ENCODE results near the gene MRPL43. TPM values are rescaled to one million over a fixed set of nuclear protein-coding genes. Genes with fewer than 3 reads are reported as not detected.
A peak's percentile ranks its signal among the peaks of the same experiment; 100 is the strongest.

The MRPL43 gene
- total RNA-seq, 2 experiments from 2014 or later: 48.2 to 52.2 TPM

DNA sequence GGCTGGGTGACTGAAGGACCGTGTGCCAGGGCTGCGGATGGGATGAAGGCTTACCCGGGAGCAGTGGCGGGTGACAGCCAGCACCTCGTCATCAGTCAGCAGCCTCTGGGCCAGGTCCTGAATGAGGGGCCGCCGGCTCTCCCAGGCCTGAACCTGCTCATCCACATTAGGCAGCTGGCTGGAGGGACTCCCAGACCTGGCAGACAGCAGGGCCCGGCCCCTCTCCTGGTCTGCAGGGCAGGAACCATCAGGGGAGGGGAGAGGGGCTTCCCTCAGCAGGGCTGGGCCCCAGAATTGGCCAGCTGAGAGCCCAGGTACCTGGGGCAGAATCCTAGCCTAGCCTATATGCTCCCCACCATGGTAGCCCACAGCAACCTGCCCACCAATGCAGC is 28.3 kb upstream of the MRPL43 start:
- Mint-ChIP-seq H3K4me1 (peaks cover 35% of the 10 kb centered on the region), H3K27me3 (peaks cover 39% of the 10 kb centered on the region), H3K4me3 (no peak overlapping the region), H3K27ac (no peak overlapping the region), H3K36me3 (no peaks in the 10 kb centered on the region), H3K9me3 (ENCODE audit: low read depth) (no peaks in the 10 kb centered on the region)
- DNase-seq (no peak), ATAC-seq (no peak)
- CTCF ChIA-PET: interaction anchor here (0.8 to 7.6 kb wide), 8 partner anchors 15 to 127 kb away, joined by 3 to 174 read pairs (median 6); partner anchors contain the start of genes KAZALD1, LZTS2, PDZD7 and SFXN3

DNA sequence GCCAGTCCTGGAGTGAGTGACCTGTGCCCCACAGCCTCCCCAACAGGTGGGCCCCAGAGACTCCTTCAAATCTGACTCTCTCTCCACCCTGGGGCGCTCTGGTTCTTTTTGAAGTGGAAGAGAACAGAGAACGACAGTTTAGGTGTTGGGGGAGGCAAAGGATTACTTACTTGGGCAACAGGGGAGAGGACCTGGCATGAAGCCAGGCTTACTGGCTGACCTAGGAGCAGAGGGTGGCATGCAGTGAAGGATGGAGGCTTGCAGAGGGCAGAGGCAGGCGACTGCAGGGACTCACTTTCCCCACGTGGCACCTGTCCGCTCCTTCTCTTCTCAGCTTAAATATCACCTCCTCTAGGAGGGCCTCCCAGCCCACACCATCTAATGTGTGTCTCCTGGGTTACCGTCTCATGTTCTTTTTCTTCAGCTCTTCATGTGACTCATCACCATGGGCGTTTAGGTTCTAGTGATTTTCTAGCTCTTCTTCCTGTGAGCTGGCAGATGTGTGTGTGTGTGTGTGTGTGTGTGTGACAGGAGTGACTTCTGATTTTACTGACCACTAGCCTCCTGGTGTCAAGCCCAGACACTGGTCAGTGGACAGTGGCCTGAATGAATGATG is 27.8 kb upstream of the MRPL43 start:
- H3K4me3 Mint-ChIP-seq: no peak overlapping the region
- no peaks in the 10 kb centered on the region for H3K9me3 Mint-ChIP-seq (ENCODE audit: low read depth)
- H3K36me3 Mint-ChIP-seq: no peaks in the 10 kb centered on the region
- H3K4me1 Mint-ChIP-seq: peaks cover 35% of the 10 kb centered on the region
- ATAC-seq (no peak), DNase-seq (no peak)
- peaks cover 34% of the 10 kb centered on the region for H3K27me3 Mint-ChIP-seq
- no peak overlapping the region for H3K27ac Mint-ChIP-seq
- CTCF ChIA-PET: interaction anchor here (0.6 to 7.6 kb wide), 23 partner anchors 9 to 519 kb away, joined by 3 to 174 read pairs (median 5); partner anchors contain the start of genes KAZALD1, LZTS2, MRPL43 and PDZD7

DNA sequence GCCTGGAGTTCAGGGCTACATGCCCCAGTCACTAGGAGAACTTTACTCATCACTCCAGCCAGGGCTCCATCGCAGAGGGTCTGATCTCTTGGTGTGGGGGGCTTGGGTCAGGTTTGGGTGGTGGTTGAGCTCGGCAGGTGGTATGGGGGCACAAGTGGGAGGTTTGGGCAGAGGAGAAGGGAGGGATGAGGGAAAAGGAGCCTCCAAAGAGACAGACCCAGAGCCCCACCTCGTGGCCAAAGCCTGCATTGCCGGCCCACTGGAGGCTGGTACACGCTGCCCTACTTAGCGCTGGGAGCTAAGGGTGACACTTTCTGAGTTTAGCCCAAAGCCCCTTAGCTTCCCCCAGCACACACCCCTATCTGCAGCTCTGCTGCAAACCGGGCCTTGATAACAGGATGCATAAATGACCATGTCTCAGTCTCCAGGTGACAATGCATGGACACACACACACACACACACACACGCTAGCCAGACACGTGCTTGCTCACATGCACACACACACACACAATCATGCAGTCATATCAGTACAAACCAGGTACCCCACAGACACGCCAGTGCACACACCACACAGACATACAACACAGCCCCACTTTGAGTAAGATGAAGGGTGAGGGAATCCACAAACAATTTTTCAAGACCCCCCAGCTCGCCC is 27.1 kb upstream of the MRPL43 start:
- DNase-seq (peak; percentile 83), ATAC-seq (peak; percentile 37)
- no peaks in the 10 kb centered on the region for H3K36me3 Mint-ChIP-seq

DNA sequence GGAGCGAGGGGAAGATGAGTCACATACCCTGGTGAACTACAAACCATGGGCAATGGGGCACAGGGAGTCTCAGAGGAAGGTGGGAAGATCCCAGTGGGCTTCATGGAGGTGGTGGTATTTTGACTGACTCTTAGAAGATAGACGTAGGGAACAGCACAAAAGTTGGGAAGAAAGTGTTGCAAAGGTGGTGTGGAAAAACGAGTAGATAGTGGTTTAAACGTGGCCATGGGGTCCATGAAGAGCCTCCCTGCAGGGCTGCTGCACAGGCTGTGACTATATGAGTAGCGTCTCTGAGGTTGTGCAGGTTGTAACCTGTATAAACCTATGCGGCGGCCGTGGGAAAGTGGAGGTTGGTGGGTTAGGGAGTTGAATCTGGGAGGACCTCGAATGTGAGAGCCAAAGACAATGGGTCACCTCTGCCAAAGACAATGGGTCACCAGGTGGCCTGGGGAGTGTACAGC is 26.1 kb upstream of the MRPL43 start:
- peak overlapping the region; percentile 27 for H3K27ac Mint-ChIP-seq

More for the DNA sequence above, 27.1 kb upstream of the MRPL43 start:
- peaks cover 29% of the 10 kb centered on the region for H3K27me3 Mint-ChIP-seq
- peaks cover 35% of the 10 kb centered on the region for H3K4me1 Mint-ChIP-seq
- no peak overlapping the region for H3K4me3 Mint-ChIP-seq
- H3K27ac Mint-ChIP-seq: no peak overlapping the region
- CTCF ChIA-PET: interaction anchor here (0.6 to 7.6 kb wide), 24 partner anchors 9 to 519 kb away, joined by 3 to 174 read pairs (median 4); partner anchors contain the start of genes KAZALD1, LZTS2, MRPL43 and PDZD7
- no peaks in the 10 kb centered on the region for H3K9me3 Mint-ChIP-seq (ENCODE audit: low read depth)

DNA sequence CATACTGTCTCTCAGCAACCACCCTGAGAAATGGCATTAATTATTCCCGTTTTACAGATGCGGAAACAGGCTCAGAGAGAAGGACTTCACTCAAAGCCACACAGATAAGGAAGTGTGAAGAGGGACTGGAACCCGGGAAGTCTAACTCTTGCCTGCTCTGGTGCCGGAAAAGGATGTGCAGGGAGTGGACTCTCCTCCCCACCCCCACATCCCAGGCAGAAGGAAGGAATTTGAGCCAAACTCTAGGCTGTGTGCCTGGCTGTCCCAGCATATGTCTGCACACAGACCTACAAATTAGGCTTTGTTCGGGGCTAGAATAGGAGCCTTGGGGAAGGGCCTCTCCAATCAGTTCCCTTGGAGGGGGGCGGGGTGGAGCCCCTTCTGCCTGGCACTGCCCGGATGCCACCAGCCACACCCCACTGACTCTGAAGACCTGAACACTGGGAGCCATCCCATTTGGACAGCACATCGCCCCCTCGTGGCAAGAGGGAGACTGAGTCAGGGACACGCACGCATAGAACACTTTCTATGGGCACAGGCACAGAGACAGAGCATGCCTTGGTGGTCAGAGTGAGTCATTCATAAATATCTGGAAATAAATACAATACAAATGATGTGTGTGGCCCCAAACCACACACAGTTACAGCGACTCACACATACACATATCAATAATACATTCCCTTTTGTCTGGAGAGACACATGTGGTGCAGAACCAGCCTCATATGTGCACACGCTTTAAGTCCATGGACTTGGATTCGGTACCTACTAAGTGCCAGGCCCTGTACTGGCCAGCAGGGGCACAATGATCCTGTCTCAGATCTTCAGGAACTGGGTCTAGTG is 25.4 kb upstream of the MRPL43 start:
- peak overlapping the region; percentile 27 for H3K27ac Mint-ChIP-seq
- no peaks in the 10 kb centered on the region for H3K9me3 Mint-ChIP-seq (ENCODE audit: low read depth)
- H3K4me3 Mint-ChIP-seq: no peak overlapping the region
- CTCF ChIA-PET: interaction anchor here (0.8 to 7.6 kb wide), 7 partner anchors 10 to 31 kb away, joined by 4 to 174 read pairs (median 6); partner anchors contain the start of gene LZTS2
- no peaks in the 10 kb centered on the region for H3K36me3 Mint-ChIP-seq
- H3K27me3 Mint-ChIP-seq: peaks cover 17% of the 10 kb centered on the region
- DNase-seq: peak; percentile 89
- H3K4me1 Mint-ChIP-seq: peaks cover 27% of the 10 kb centered on the region
- ATAC-seq: peak; percentile 90

More for the DNA sequence above, 26.1 kb upstream of the MRPL43 start:
- peaks cover 29% of the 10 kb centered on the region for H3K4me1 Mint-ChIP-seq
- ATAC-seq (no peak), DNase-seq (no peak)
- H3K9me3 Mint-ChIP-seq (ENCODE audit: low read depth): no peaks in the 10 kb centered on the region
- H3K27me3 Mint-ChIP-seq: peaks cover 22% of the 10 kb centered on the region
- CTCF ChIA-PET: interaction anchor here (0.6 to 7.6 kb wide), 11 partner anchors 14 to 451 kb away, joined by 3 to 174 read pairs (median 6); partner anchors contain the start of genes LZTS2, MRPL43, PDZD7 and SFXN3
- H3K4me3 Mint-ChIP-seq: no peak overlapping the region
- no peaks in the 10 kb centered on the region for H3K36me3 Mint-ChIP-seq

DNA sequence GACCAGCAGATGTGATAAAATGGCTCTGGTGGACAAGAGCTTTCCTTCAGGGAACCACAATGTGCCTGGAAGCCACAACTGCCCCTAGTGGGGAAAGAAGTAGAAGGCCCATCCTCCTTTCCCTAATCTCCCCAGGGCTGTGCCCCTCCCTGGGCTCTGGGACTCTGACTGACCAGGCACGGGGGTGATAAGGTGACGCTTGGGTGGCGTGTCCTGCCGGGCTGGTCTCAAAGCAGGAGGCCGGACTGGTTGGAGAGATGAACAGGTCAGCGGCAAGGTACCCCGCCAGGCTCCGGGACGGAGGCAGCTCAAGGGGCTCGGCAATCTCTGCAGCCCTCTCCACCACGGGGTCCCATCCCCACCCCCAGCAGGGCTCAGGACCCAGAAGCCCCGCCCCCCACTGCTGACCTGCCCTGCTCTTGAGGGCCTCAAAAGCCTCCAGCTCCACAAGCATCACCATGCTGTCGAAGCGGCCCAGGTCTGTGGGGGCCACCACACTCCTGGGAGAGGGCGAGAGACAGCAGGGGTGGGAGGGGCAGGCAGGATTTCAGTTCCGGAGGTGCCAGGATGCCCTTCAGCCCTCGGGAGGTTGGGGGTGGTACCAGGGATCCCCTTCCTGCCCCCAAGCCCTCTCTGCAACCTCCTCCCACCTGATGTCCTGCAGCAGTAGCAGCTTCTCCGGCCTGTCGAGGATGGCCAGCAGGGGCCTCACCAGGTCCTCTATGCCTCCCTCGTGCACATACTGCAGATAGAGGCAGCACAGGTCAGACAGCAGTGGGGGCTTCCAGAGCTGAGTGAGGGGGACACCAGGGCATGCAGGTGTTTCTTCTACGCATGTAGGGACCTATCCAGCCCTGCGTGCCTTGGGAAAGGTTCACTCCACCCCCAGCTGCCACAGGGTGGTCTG is 24.5 kb upstream of the MRPL43 start:
- no peak for ATAC-seq

DNA sequence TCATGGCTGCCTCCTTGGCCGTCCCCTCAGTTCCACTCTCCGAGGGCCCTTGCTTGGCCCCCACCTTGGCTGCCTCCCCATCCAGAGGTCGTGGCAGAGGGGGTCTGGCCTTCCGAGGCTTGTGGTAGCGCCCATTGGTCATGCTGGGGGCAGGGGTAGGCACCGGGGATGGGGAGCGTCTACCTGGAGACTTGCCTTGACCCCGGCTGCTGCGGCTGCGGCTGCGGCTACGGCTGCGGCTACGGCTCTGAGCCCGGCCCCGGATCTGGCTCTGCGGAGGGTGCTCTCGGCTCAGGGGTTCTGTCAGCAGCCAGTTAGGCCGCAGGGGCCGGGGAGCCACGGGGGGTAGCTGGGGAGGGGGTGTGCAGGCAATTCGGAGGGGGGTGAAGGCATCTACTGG is 23.0 kb upstream of the MRPL43 start:
- CTCF ChIA-PET: interaction anchor here (0.8 to 2.3 kb wide), 2 partner anchors 8 to 12 kb away, joined by 3 to 7 read pairs; no protein-coding TSS in a partner anchor

More for the DNA sequence above, 24.5 kb upstream of the MRPL43 start:
- no peak for DNase-seq
- peaks cover 27% of the 10 kb centered on the region for H3K4me1 Mint-ChIP-seq
- H3K4me3 Mint-ChIP-seq: no peak overlapping the region
- no peaks in the 10 kb centered on the region for H3K9me3 Mint-ChIP-seq (ENCODE audit: low read depth)
- H3K27ac Mint-ChIP-seq: no peak overlapping the region
- no peaks in the 10 kb centered on the region for H3K36me3 Mint-ChIP-seq
- CTCF ChIA-PET: interaction anchor here (0.7 to 1.6 kb wide), 8 partner anchors 9 to 43 kb away, joined by 4 to 8 read pairs (median 5); partner anchors contain the start of genes LZTS2 and SEMA4G
- H3K27me3 Mint-ChIP-seq: peaks cover 8% of the 10 kb centered on the region

DNA sequence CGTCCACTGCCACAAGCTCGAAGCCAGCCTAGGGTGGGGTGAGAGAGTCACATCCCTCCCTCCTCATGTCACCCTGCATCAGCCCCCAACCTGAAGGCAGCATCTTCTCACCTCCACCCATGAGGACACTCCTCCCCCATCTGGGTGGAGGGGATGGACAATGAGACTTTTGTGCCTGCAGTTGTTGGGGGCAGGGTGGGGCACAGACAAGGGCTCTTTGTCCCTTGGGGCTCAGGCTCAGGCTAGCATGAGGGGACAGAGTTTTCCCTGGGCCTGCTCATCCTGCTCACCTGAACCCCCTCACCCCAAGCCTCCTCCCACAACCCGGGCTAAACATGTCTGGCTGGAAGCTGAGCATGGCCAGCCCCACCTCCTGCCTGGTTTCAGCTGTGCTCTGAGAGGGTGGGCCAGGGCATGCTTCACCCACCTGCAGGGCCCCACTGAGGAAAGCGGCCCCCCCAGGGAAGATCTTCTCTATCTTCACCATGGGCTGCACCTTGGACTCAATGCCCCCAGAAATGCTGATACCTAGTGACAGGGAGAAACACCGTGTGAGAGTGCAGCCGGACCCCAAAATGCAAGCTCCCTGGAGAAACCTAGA is 21.6 kb upstream of the MRPL43 start:
- no peaks in the 10 kb centered on the region for H3K36me3 Mint-ChIP-seq
- DNase-seq (no peak), ATAC-seq (no peak)
- peaks cover 3% of the 10 kb centered on the region for H3K27me3 Mint-ChIP-seq
- H3K9me3 Mint-ChIP-seq (ENCODE audit: low read depth): no peaks in the 10 kb centered on the region
- no peak overlapping the region for H3K4me3 Mint-ChIP-seq
- H3K4me1 Mint-ChIP-seq: peaks cover 12% of the 10 kb centered on the region
- CTCF ChIA-PET: interaction anchor here (1.1 to 2.3 kb wide), 3 partner anchors 8 to 11 kb away, joined by 3 to 9 read pairs (median 7); no protein-coding TSS in a partner anchor
- H3K27ac Mint-ChIP-seq: no peak overlapping the region

More for the DNA sequence above, 23.0 kb upstream of the MRPL43 start:
- ATAC-seq: no peak
- no peak overlapping the region for H3K4me3 Mint-ChIP-seq
- DNase-seq: no peak
- no peaks in the 10 kb centered on the region for H3K9me3 Mint-ChIP-seq (ENCODE audit: low read depth)
- no peaks in the 10 kb centered on the region for H3K36me3 Mint-ChIP-seq
- no peak overlapping the region for H3K27ac Mint-ChIP-seq
- peaks cover 26% of the 10 kb centered on the region for H3K4me1 Mint-ChIP-seq
- peaks cover 3% of the 10 kb centered on the region for H3K27me3 Mint-ChIP-seq

DNA sequence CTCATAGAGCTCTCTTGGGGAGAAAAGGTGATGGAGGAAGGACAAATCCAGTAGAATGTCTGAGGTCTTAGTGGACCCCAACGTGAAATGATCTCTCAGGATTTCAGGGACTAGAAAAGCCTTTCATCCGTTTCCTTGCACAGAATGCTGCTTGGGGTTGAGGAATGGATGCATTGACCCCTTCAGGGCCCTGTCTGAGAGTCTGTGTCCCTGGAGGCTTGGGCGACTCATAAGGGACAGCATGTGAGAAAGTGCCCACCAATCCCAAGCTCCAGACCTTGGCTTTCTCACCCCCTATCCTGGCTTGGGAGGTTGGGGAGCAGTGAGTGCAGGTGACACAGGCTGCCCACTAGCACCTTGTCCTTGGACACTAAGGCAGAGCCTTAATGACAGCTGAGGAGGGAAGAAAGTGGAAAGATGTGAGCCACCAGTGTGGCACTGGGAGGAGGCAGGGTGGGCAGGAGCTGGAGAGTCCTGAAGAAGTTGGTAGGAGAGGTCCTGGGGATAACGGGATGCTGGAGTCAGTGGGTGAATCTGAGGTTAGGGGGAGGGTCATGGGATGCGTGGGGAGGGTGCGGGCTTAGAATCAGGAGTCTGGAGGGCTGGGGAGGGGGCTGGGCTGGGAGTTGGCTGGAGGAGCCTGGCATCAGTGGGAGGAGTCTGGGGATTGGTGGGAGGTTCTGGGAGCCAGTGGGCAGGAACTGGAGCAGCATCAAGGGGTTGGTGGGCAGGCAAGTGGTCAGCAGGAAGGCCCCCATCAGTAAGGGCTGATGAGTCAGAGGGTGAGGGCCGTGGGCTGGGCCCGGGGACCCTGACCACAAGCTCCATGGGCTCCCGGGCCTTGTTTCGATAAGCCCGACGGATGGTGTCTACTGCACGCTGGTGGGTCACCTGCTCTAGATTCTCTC is 20.9 kb upstream of the MRPL43 start:
- Mint-ChIP-seq H3K36me3 (no peaks in the 10 kb centered on the region), H3K27ac (no peak overlapping the region), H3K9me3 (ENCODE audit: low read depth) (no peaks in the 10 kb centered on the region), H3K4me3 (no peak overlapping the region), H3K4me1 (peaks cover 7% of the 10 kb centered on the region), H3K27me3 (peaks cover 1% of the 10 kb centered on the region)
- DNase-seq (no peak), ATAC-seq (no peak)
- CTCF ChIA-PET: interaction anchor here (1.1 to 2.3 kb wide), 6 partner anchors 9 to 24 kb away, joined by 3 to 16 read pairs (median 6); no protein-coding TSS in a partner anchor

DNA sequence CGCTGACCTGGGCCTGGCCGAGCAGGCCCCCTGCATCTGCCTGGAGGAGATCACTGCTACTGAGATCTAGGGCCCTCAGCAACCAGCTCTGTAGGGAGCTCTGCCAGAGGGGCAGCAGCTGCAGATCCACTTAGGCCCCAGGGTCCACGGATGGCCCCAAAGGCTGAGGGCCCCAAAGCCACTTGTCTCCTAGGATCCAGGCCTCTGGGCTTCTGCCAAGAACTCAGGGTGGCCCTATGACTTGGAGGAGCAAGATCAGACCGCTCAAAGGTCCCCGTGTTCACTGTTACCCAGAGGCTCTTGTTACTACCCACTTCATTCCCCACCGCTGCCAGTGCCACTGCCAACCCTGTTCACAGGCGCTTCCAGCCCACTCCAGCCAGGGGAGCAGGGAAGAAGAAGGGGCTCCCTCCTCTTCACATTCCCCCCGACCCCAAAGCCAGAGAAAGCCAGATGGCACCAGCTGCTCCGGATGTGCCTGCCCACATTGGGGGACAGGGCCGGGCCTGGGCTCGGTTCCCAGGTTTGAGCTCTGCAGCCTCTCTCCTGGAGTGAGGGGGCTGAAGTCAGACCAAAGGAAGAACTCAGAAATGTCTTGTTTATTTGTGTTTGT is 19.9 kb upstream of the MRPL43 start:
- Mint-ChIP-seq H3K9me3 (ENCODE audit: low read depth) (no peaks in the 10 kb centered on the region), H3K36me3 (no peaks in the 10 kb centered on the region), H3K27ac (no peak overlapping the region), H3K4me1 (no peaks in the 10 kb centered on the region), H3K27me3 (no peaks in the 10 kb centered on the region), H3K4me3 (no peak overlapping the region)
- DNase-seq: no peak
- ATAC-seq: no peak
- CTCF ChIA-PET: interaction anchor here (1.1 to 2.3 kb wide), 4 partner anchors 9 to 25 kb away, joined by 4 to 16 read pairs (median 6); partner anchors contain the start of genes PDZD7 and SFXN3
